HG03457 (cell line): Measurements from ENCODE around the gene SMC2.

Experiments used
- ATAC-seq: cut with Tn5 transposase; IDR thresholded peaks from one replicate; pipeline ENCODE4 v1.9.1; 2021; ENCODE audit warnings: moderate number of reproducible peaks; ENCODE audit not compliant: unreplicated experiment

The SMC2 gene

DNA sequence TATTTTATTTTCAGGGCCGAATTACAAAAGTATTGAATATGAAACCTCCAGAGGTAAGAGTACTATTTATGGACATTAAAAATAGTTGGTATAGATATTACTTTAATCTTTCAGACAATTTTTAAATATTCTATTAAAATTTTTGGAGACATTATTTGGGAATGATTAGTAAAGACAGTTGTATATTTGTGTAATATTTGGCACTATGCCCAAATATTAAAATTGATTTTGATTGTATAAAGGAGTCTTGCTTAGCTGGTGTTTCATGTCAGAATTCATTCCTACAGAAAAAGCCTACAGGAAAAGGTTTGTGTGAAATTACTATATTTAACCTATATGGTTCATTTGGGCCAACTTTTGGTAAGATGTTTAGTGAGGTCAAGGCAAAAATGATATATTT is 5.5 kb downstream of the SMC2 start:
- ATAC-seq, result no peak

DNA sequence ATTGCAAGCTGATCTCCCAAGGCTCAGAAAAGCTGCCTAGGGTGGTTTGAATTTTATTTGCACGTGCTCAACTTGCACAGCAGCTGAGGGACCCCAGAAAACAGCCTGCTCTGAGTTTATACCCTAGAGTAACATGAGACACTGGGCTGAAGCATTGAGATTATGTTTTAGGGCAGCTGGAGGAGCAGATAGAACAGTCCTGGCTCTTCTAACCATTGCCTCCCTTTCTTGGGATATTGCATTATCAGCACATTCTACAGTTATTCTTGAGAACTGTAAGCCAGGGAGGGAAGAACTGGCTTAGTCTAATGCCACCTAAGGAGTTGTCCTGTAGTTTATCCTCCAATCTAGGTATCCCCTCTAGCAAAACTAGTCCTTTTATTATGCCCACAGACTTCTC is 10.3 kb downstream of the SMC2 start:
- ATAC-seq, result no peak

DNA sequence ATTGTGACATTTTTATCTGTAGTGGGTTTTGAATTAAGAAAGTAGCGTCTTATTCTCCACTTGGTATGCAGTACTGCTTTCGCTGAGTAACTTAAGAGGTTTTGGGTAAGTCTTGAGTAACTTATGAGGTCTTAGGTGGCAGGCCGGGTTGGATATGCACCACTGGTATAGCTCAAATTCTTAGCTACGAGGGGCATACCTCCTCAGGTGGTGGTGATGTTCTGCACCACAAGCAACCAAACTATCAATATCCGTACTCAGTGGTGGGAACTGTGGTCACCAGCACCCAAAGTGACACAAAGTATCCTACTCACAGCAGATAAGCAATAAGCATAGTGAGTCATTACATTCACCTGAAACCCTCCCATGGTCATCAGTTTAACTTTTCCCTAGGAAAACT is 13.7 kb downstream of the SMC2 start:
- ATAC-seq, result no peak

DNA sequence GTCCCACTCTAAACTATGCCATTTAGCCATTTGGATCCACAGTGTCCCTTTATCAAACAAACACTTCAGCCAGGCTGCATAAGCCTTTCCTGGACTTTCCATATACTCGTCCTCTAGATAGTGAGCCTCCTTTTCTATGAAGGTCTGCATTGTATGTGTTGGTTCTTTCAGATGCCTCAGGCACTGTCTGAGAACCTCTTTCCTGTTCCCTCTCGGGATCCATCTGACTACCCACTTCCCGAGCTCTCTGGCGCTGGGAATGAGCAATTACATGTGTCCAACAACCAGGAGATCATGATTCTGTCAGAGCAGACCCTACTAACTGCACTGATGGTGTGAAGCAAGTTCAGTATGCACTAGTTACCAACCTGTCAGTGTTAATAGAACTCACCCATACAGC is 14.2 kb downstream of the SMC2 start:
- ATAC-seq, result no peak

DNA sequence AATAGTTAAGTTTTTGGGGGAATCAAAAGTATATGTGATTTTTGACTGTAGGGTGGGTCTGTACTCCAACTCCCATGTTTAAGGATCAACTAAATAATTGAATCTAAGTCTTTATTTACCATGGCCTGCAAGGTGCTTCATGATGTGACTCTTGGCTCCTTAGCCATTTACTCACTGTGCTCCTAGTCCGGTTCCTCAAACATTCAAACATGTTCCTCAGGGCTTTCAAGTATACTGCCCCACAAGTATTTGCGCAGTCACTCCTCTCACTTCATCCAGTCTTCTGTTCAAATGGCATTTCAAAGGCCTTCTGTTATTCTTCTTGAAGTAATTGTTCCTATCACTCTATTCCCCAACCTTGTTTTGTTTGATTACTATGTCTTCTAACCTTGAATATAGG is 16.4 kb downstream of the SMC2 start:
- ATAC-seq, result no peak

DNA sequence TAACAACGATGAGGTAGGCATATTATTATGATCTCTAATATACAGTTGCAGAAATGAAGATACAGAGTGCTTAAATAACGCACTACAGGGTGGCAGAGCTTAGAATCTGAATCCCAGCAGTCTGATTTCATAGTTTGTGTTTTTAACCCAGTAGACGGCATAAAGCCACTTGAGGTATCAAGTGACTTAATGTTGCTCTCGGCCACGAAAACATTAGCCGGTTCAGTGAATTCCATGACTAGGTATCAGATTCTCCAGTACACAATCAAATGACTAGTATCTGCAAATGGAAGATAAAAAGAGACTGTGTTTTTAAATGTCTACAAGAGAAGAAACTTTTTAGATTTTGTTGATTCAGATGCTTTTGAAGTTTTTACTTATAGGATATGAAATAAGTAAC is 24.8 kb downstream of the SMC2 start:
- no peak for ATAC-seq

DNA sequence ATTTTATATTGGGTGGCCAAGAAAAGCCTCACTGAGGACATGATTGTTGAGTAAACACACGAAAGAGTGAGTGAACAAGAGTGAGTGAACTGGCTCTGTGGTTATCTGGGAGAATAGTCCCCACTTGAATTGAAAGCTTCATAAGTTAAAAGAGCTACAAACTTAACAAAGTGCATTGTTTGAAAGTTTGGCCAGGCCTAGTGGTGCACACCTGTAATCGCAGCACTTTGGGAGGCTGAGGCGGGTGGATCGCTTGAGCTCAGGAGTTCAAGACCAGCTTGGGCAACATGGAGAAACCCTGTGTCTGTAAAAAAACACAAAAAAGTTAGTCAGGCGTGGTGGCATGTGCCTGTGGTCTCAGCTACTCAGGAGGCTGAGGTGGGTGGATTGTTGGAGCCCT is 26.9 kb downstream of the SMC2 start:
- ATAC-seq, result no peak

DNA sequence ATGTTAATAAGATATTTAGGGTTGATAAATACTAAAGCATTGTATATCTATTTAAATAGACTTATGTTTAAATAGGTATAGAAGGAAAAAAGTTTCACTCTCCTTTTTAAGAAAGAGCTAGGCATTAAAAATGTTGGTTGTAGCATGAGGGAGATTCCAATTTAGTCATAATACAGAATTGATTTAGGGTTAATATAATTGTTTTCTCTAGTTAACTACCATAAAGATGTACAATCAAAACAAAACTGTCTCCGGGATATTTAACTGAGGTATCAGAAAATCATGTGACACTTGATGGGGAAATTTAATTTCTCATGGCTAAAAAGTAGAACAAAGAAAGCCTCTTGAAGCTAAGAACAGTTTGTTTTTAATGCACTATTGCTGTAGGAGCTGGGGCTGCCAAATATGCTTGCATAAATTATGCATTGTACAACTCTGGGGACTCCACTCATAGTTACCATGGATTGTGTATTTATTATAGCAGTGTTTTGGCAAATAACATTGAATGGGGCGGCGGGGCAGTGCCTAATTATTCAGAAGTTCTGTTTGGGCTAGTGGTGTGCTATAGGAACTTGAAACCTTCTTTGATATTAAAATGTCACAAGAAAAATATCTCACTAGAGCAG is 44.2 kb downstream of the SMC2 start:
- ATAC-seq, result no peak

DNA sequence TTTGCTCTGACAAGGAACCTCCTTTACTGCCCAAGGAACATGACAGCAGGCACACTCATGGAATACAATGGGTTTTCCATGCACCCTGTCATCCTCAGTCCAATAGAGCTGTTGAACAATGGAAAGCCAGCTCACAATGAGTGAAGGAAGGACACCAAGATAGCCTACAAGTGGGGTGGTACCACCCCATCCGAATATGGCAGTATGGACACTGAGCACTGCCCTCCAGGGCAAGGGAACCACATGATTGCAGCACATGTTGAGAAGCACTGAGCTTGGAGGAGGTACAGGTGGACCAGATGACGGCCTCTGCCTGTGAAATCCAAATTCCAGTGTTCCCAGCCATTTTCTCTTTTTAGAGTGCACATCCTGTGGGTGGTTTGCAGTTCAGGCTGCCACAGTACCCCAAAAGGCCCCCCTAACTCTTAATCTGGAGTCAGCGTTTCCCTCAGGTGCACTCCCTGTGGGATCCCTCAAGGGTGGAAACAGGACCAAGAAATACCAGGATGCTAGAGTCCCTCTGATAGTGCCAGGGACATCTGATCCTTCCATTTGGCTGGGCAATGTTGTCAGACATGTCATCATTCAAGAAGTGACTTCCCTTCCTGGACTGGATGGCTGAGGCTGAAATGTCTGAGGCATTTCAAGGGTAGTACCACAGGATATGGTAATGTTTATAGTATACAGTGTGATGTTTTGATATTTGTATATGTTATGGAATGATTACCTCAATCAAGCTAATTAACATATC is 48.9 kb downstream of the SMC2 start:
- no peak for ATAC-seq

DNA sequence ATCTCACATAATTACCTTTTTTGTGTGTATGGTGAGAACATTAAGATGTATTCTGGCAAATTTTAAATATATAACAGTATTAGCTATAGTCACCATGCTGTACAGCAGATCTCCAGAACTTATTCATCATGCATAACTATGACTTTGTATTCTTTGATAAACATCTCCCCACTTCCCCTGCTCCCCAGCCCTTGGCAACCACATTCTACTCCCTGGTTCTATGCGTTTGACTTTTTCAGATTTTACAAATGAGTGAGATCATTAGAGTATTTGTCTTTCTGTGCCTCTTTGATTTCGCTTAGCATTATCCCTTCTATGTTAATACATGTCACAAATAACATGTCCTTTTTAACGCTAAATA is 49.4 kb downstream of the SMC2 start:
- ATAC-seq, result no peak

DNA sequence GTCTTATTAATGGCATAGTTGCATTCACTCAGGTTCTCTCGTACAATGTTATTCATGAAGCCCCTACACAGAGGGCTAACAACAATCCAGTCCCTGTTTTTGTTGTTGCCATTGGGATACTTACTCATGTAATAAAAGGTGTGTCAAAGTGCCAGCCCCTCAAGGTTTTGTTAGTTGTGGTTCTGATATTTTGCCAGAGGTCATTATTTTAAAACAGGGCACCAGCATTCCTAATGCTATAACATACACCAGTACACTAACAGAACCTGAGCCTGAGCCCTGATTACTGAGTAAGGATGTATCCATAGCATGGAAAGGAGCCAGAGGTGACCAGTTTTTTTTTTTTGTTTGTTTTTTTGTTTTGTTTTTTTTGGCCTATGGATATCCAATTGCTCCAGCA is 50.2 kb downstream of the SMC2 start:
- ATAC-seq, result no peak

DNA sequence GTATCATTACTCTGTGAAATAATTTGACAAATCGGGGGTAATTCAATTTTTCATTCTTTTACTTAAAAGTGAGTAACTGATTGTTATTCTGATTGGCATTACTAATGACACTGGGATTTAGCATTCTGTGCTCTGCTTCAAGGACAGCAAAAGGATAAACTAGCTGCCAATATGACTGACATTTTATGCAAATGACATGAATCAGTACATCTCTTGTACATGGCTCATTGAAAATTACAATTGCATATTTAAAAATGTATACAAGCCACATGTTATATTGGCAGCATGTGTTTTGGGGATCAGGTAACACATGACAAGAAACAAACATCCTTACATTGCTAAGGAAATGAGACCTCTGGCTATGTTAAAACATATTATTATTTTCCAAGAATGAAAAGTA is 79.0 kb downstream of the SMC2 start:
- no peak for ATAC-seq

DNA sequence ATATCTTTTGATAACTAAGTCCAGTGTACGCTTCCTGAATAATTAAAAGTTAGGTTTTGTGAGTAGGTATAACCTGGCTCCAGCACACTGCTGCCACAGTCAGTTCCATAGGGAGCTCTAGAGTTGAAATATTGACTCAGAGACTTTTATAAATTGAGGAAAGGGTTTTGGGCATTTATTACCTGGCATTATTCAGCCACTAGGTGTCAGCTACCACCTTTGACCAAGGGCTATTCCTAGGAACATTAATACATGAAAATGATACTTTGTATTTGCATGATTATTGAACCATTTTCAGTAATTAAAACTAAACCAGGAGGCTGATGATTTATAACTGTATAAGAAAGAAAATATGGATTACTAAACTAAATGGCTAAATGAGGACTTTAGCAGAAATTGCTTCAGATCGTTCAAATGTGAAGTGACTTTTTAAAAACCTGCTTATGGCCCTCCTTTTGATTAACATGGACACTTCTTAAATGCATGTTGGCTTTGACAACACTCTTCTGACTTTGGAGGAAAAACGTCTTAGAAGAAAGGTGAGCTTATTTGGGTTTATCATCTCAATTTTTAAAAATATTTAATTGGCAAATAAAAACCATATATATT is 83.0 kb downstream of the SMC2 start:
- ATAC-seq, result no peak

DNA sequence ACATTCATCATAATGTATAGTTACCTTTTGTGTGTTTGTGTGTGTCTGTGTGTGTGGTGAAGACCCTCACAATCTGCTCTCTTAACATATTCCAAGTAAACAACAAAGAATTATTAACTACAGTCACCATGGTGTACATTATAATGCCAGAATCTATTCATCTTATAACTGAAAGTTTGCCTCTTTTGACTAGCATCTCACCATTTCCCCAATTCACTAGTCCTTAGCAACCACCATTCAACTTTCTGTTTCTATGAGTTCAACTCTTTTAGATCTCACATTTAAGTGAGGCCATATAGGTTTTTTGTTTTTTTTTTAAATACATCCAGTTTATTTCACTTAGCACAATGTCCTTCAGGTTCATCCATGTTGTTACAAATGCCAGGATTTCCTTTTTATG is 83.6 kb downstream of the SMC2 start:
- ATAC-seq, result peak; percentile 96
